ENCODE results near the gene FBLN1. TPM values are rescaled to one million over a fixed set of nuclear protein-coding genes. Genes with fewer than 3 reads are reported as not detected.

Gene FBLN1
- total RNA-seq, 2 donors from 2014 or later = not detected

DNA sequence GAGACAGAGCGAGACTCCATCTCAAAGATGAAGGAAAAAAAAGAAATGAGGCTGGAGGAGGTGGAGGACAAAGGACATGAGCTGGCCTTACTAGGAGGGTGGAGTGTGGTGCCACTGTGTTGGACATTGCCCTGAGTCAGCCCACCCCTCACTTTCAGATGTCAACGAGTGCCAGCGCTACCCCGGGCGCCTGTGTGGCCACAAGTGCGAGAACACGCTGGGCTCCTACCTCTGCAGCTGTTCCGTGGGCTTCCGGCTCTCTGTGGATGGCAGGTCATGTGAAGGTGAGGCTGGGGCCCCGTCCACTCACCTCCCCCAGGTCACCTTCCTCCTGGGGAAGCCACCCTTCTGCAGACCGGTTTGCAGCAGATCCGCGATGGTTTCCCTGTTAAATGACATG, 40.6 kb downstream of the FBLN1 start:
- H3K27me3 Mint-ChIP-seq (ENCODE audit: low read depth) = peaks cover 5% of the 10 kb centered on the region
- H3K27ac Mint-ChIP-seq = no peak overlapping the region
- H3K4me3 Mint-ChIP-seq = no peak overlapping the region
- no peaks in the 10 kb centered on the region for H3K9me3 Mint-ChIP-seq
- H3K4me1 Mint-ChIP-seq (ENCODE audit: low read depth) = no peaks in the 10 kb centered on the region
- no peak for DNase-seq
- H3K36me3 Mint-ChIP-seq (ENCODE audit: insufficient read depth in 2 of 2) = no peaks in the 10 kb centered on the region
- no peak for ATAC-seq (replicated peaks in 1 of 2)

DNA sequence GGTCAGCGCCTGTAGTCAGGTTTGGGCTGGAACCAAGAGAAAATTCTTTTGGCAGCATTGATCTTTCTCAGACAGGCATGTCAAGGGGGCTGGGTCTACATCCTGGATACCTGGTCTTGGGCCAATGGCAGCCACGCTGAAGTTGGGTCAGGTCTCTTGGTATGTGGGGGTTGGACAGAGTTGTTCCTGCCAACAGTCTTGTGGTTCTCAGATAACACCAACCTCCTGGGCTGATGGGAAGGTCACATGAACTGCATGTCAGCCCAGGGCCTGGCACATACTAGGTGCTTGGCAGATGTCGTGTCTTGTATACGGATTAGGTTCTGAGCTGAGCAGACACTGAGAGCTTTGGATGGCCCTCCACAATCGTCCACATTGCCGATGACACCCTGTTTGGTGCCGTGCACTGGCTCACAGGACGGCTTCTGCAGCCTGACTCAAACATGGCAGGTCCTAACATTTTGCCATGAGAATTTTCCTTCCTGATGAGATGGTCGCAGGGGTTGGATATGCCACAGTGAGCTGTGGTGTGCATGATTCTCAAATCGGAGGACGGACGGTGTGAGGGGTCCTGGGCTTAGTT, 42.0 kb downstream of the FBLN1 start:
- ATAC-seq (replicated peaks in 1 of 2) (no peak), DNase-seq (no peak)
- H3K27me3 Mint-ChIP-seq (ENCODE audit: low read depth) = peaks cover 5% of the 10 kb centered on the region
- no peak overlapping the region for H3K27ac Mint-ChIP-seq
- H3K4me1 Mint-ChIP-seq (ENCODE audit: low read depth) = no peaks in the 10 kb centered on the region
- no peaks in the 10 kb centered on the region for H3K9me3 Mint-ChIP-seq
- H3K36me3 Mint-ChIP-seq (ENCODE audit: insufficient read depth in 2 of 2) = no peaks in the 10 kb centered on the region
- no peak overlapping the region for H3K4me3 Mint-ChIP-seq

DNA sequence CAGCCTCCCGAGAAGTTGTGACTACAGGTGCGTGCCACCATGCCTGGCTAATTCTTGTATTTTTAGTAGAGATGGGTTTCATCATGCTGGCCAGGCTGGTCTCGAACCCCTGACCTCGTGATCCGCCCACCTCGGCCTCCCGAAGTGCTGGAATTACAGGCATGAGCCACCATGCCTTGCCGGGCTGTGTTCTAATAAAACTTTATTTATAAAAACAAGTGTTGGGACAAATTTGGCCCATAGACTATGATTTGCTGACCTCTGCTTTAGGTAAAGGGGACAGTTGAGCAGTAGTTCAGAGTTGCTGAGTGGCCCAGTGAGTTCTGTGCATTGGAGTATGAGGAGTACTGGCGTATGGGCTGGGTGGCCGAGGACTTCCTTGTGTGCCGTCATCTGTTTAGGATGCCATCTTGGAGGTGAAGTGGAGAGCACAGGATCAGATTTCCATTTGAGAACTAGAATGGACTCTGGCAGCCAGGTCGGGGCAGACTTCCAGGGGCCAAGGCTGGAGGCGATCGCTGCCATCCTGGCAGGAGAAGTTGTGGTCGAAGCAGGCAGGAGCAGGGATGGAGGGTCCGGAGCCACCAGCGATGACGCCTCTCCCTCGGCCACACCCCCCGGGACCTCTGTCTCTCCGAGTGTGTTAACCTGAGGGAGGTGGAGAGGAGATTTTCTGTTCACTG, 43.8 kb downstream of the FBLN1 start:
- H3K4me1 Mint-ChIP-seq (ENCODE audit: low read depth) = no peaks in the 10 kb centered on the region
- DNase-seq (no peak), ATAC-seq (replicated peaks in 1 of 2) (no peak)
- H3K4me3 Mint-ChIP-seq = no peak overlapping the region
- H3K27me3 Mint-ChIP-seq (ENCODE audit: low read depth) = no peaks in the 10 kb centered on the region
- no peaks in the 10 kb centered on the region for H3K36me3 Mint-ChIP-seq (ENCODE audit: insufficient read depth in 2 of 2)
- no peaks in the 10 kb centered on the region for H3K9me3 Mint-ChIP-seq
- no peak overlapping the region for H3K27ac Mint-ChIP-seq

DNA sequence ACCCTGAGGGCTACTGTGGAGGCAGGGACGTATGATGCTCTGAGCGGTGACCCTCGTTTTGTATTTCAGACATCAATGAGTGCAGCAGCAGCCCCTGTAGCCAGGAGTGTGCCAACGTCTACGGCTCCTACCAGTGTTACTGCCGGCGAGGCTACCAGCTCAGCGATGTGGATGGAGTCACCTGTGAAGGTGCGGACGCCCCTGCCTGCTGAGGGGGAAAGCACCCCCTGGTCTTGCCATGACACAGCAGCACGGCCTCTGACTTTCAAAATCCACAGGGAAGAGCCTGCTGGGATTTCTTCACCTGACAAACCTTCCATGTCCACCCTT, 44.3 kb downstream of the FBLN1 start:
- Mint-ChIP-seq H3K4me1 (ENCODE audit: low read depth) (no peaks in the 10 kb centered on the region), H3K9me3 (no peaks in the 10 kb centered on the region), H3K36me3 (ENCODE audit: insufficient read depth in 2 of 2) (no peaks in the 10 kb centered on the region), H3K27me3 (ENCODE audit: low read depth) (no peaks in the 10 kb centered on the region), H3K4me3 (no peak overlapping the region), H3K27ac (no peak overlapping the region)
- no peak for DNase-seq
- no peak for ATAC-seq (replicated peaks in 1 of 2)

DNA sequence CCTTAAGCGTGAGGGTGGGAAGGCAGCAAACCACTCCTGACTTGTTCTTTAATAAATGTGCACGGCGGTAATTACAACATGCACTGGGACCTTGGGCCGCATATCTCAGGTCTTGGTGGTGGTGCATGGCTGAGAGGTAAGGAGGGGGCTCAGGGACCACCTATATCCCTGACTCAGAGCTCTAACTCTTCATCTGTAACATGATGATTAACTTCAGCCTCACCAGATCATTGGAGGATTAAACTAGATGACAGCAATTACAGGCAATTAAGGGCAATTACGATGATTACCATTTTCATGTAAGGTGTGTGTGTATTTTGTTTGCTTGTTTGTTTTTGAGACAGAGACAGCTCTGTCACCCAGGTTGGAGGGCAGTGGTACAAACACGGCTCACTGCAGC, 45.0 kb downstream of the FBLN1 start:
- H3K36me3 Mint-ChIP-seq (ENCODE audit: insufficient read depth in 2 of 2) = no peaks in the 10 kb centered on the region
- no peak for ATAC-seq (replicated peaks in 1 of 2)

DNA sequence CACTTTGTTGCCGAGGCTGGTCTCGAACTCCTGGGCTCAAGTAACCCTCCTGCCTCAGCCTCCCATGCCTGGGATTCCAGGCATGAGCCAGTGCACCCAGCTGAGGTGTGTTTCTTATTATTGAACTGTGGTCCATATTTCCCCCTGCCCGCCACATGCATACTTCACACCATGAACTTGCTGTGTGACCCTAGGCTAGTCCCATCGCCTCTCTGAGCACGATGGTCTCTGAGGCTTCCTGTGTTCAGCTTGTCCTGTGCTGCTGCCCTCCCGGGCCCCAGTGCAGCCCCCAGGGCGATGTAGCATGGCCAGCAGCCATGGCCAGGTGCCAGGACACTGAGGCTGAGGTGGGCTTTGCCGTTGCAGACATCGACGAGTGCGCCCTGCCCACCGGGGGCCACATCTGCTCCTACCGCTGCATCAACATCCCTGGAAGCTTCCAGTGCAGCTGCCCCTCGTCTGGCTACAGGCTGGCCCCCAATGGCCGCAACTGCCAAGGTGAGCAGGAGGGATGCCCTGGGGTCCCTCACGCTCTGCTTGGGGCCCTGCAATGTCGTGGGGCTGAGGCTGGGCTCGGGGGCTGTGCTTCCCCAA, 45.7 kb downstream of the FBLN1 start:
- Mint-ChIP-seq H3K27ac (no peak overlapping the region), H3K36me3 (ENCODE audit: insufficient read depth in 2 of 2) (no peaks in the 10 kb centered on the region), H3K4me3 (no peak overlapping the region), H3K9me3 (no peaks in the 10 kb centered on the region), H3K4me1 (ENCODE audit: low read depth) (no peaks in the 10 kb centered on the region), H3K27me3 (ENCODE audit: low read depth) (no peaks in the 10 kb centered on the region)
- DNase-seq (no peak), ATAC-seq (replicated peaks in 1 of 2) (no peak)

More for the DNA sequence above, 45.0 kb downstream of the FBLN1 start:
- no peak for DNase-seq
- Mint-ChIP-seq H3K27me3 (ENCODE audit: low read depth) (no peaks in the 10 kb centered on the region), H3K27ac (no peak overlapping the region), H3K4me1 (ENCODE audit: low read depth) (no peaks in the 10 kb centered on the region), H3K4me3 (no peak overlapping the region), H3K9me3 (no peaks in the 10 kb centered on the region)

DNA sequence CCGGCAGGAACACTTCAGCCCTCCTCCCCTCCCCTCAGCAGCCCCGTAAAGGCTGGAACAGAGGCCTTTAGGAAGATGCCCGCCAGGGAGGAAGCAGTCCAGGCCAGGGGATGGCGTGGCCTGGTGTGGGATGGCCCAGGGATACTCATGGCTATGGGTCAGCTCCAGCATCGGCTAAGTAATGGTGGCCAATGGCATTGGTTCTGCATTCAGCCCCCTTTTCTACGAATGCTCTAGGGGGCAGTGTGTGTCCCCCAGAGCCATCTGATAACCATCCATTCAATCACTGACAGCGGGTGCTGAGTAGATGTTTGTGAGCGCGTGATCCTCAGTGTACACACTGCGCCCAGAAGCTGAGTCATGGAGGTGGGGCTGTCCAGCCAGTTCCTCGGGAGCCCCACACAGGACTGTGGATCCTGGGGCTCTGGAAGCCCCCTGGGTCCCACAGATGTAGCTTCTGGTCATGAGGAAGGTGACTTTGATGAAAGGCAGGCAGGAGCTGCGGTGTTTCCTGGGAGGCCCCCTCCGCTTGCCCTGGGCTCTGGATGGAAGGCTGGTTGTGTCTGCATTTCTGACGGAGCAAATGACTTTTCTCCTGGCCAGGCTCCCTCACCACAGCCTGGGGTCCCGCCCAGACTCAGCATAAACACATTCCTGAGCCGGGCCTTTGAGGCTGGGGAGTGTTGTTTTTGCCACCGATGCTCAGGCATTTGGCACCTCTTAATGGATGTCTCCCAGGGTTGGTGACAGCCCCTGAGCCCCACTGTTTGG, 46.5 kb downstream of the FBLN1 start:
- H3K27ac Mint-ChIP-seq = no peak overlapping the region
- no peaks in the 10 kb centered on the region for H3K27me3 Mint-ChIP-seq (ENCODE audit: low read depth)
- no peak for DNase-seq
- H3K4me3 Mint-ChIP-seq = no peak overlapping the region
- ATAC-seq (replicated peaks in 1 of 2) = no peak
- no peaks in the 10 kb centered on the region for H3K9me3 Mint-ChIP-seq
- H3K36me3 Mint-ChIP-seq (ENCODE audit: insufficient read depth in 2 of 2) = no peaks in the 10 kb centered on the region
- no peaks in the 10 kb centered on the region for H3K4me1 Mint-ChIP-seq (ENCODE audit: low read depth)

DNA sequence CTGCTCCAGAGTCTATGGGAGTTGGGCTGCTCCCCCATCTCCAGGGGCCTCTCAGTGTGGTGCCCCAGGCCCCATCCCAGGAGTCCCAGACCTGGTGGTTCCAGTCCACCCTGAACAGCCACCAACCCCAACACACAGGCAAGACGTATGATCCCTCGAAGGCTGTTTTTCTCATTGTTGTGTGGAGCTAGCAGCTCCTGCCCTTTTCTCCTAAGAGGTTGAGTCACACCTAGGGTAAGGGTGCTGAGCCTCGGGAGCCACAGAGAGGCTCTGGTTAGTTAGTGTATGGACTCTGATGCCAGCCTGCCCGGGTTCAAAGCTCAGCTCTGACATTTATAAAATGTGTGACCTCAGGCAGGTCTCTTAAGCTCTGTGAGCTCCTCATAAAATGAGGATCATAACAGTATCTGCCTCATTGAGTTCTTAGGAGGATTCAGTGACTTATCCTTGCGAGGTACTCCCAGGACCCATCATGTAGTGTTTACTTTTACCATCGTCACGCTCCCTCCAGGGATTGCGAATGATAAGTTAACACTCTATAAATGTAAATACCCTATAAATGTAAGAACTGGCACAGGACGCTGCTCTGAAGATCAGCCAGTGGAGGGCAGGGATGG, 47.2 kb downstream of the FBLN1 start:
- no peak overlapping the region for H3K4me3 Mint-ChIP-seq
- H3K27ac Mint-ChIP-seq = no peak overlapping the region
- H3K27me3 Mint-ChIP-seq (ENCODE audit: low read depth) = no peaks in the 10 kb centered on the region
- DNase-seq (no peak), ATAC-seq (replicated peaks in 1 of 2) (no peak)
- H3K36me3 Mint-ChIP-seq (ENCODE audit: insufficient read depth in 2 of 2) = no peaks in the 10 kb centered on the region
- no peaks in the 10 kb centered on the region for H3K4me1 Mint-ChIP-seq (ENCODE audit: low read depth)
- H3K9me3 Mint-ChIP-seq = no peaks in the 10 kb centered on the region

DNA sequence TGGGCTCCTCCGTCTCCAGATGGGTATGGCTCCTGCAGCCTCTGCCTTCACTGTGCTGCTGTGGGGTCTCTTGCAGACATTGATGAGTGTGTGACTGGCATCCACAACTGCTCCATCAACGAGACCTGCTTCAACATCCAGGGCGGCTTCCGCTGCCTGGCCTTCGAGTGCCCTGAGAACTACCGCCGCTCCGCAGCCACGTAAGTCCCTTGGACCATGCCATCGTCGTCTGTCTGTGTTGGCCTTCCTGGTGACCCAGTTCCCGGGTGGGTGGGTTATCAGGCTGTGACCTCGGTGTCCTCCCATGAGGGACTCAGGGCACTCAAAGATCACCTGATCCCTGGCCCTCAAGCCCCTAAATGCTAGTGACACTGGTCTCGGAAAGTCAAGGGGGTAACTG, 47.7 kb downstream of the FBLN1 start:
- ATAC-seq (replicated peaks in 1 of 2) (no peak), DNase-seq (no peak)
- no peak overlapping the region for H3K4me3 Mint-ChIP-seq
- no peaks in the 10 kb centered on the region for H3K36me3 Mint-ChIP-seq (ENCODE audit: insufficient read depth in 2 of 2)
- H3K4me1 Mint-ChIP-seq (ENCODE audit: low read depth) = no peaks in the 10 kb centered on the region
- H3K9me3 Mint-ChIP-seq = no peaks in the 10 kb centered on the region
- H3K27ac Mint-ChIP-seq = no peak overlapping the region
- no peaks in the 10 kb centered on the region for H3K27me3 Mint-ChIP-seq (ENCODE audit: low read depth)

DNA sequence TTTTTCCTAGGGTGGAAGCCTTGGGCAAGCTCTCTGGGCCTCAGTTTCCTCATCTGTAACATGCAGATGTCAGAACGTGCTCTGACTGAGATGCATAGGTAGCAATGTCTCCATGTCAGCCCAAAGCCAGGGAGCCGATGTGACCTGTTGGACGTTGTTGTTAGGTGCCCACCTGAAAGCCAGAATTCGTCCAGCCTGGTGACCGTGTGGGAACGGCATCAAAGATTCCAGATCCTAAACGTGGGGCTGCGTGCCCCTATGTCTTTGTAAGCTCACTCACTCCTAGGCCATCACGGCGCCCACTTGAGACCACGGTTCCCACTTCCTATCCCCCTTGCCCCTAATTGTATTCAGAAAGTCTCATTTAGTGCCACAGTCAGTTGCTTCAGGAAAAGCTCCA, 48.2 kb downstream of the FBLN1 start:
- no peak overlapping the region for H3K27ac Mint-ChIP-seq
- H3K36me3 Mint-ChIP-seq (ENCODE audit: insufficient read depth in 2 of 2) = no peaks in the 10 kb centered on the region
- DNase-seq (no peak), ATAC-seq (replicated peaks in 1 of 2) (no peak)
- no peak overlapping the region for H3K4me3 Mint-ChIP-seq
- no peaks in the 10 kb centered on the region for H3K4me1 Mint-ChIP-seq (ENCODE audit: low read depth)
- no peaks in the 10 kb centered on the region for H3K9me3 Mint-ChIP-seq
- no peaks in the 10 kb centered on the region for H3K27me3 Mint-ChIP-seq (ENCODE audit: low read depth)

DNA sequence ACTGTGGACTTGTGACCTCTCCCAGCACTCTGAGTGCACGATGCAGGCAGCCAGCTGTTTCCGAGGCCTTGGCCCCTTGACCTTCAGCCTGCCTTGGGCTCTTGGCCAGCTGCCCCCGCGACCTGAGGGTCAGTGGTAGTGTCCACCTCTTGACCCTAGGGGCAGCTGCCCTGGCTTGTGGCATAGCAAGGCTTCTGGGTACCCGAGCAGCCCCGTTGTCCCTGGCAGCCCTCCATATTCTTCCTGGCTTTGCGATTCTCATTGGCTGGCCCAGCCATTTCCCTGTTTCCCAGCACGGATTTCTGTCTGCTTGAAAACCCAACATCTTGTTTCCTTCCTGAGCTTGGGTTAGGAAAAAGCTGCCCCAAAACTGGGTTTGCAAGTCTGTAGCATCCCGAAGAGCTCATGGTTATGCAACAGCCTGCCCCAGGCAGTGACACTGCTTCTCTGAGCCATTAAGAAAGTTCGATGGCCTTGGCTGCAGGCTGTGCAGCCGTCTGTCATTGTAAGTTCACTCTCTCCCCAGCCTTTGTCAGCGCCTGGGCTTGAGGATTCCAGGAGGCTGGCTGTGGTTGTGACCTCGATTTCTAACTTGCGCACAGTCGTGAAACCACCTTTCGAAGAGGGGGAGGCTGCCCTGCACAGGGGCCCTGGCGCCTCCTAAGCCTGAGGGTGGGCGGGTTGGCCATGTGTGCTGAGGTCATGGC, 48.8 kb downstream of the FBLN1 start:
- no peak overlapping the region for H3K4me3 Mint-ChIP-seq
- H3K27me3 Mint-ChIP-seq (ENCODE audit: low read depth) = peaks cover 5% of the 10 kb centered on the region
- ATAC-seq (replicated peaks in 1 of 2) (no peak), DNase-seq (no peak)
- H3K27ac Mint-ChIP-seq = no peak overlapping the region
- no peaks in the 10 kb centered on the region for H3K36me3 Mint-ChIP-seq (ENCODE audit: insufficient read depth in 2 of 2)
- H3K4me1 Mint-ChIP-seq (ENCODE audit: low read depth) = no peaks in the 10 kb centered on the region
- H3K9me3 Mint-ChIP-seq = no peaks in the 10 kb centered on the region

DNA sequence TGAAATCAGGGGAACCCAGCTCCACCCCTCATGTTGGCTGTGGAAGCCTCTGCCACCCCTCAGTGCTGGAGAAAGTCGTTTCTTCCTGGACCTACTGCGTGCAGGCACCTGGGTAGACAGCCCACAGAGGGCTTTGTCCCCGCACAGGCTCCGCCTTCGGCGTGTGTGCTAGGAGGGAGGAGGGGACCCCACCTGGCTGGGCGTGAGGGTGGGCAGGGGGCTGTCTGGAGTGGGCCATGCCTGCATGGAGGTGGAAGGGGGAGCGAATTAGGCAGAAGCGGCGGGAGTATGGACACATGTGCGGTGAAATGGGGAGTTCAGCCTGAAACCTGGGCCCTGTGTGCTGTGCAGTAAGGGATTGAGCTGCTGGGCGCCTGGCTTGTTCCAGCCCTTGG, 49.3 kb downstream of the FBLN1 start:
- DNase-seq = no peak
- Mint-ChIP-seq H3K27me3 (ENCODE audit: low read depth) (peaks cover 6% of the 10 kb centered on the region), H3K27ac (no peak overlapping the region), H3K36me3 (ENCODE audit: insufficient read depth in 2 of 2) (no peaks in the 10 kb centered on the region), H3K4me1 (ENCODE audit: low read depth) (no peaks in the 10 kb centered on the region), H3K4me3 (no peak overlapping the region), H3K9me3 (no peaks in the 10 kb centered on the region)
- no peak for ATAC-seq (replicated peaks in 1 of 2)
